Measurements from ENCODE around the gene CHD6. TPM values are rescaled to one million over a fixed set of nuclear protein-coding genes. Genes with fewer than 3 reads are reported as not detected.

The CHD6 gene
- total RNA-seq, 1 donor from 2014 or later: 28.6 TPM

GRCh38 chr20:41395667-41396664 lies 222.2 kb downstream of the CHD6 start:
- intact Hi-C loops (cut with DNase I): no loop called here
- ATAC-seq (ENCODE audit: poor library complexity) (no peak), DNase-seq (no peak)

- ATAC-seq (ENCODE audit: poor library complexity): peak; percentile 2
- DNase-seq: no peak
- intact Hi-C loops (cut with DNase I): no loop called here
Measured at GRCh38 chr20:41394931-41395666, 223.1 kb downstream of the CHD6 start.

GRCh38 chr20:41394081-41394480 lies 224.1 kb downstream of the CHD6 start:
- intact Hi-C loops (cut with DNase I): no loop called here
- ATAC-seq (ENCODE audit: poor library complexity) (no peak), DNase-seq (no peak)

DNA sequence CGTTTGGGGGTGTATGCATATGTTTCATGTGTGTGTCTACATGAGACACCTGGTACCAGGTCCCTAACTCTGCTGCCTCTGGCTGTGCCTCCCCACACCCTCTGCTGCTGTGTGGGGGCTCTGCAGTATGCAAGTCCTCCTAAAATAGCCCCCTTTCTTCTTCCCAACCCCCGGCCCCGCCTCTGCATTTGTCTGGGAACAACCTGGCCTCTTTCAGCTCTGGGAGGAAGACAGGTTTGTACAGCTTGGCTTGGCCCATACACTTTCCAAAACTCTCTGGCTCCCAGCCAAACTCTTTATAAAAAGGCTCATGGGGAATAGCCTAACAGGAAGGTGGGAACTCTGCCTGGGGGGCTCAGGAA lies 224.5 kb downstream of the CHD6 start:
- no peak for DNase-seq
- peak; percentile 9 for ATAC-seq (ENCODE audit: poor library complexity)
- intact Hi-C loops (cut with DNase I): no loop called here

DNA sequence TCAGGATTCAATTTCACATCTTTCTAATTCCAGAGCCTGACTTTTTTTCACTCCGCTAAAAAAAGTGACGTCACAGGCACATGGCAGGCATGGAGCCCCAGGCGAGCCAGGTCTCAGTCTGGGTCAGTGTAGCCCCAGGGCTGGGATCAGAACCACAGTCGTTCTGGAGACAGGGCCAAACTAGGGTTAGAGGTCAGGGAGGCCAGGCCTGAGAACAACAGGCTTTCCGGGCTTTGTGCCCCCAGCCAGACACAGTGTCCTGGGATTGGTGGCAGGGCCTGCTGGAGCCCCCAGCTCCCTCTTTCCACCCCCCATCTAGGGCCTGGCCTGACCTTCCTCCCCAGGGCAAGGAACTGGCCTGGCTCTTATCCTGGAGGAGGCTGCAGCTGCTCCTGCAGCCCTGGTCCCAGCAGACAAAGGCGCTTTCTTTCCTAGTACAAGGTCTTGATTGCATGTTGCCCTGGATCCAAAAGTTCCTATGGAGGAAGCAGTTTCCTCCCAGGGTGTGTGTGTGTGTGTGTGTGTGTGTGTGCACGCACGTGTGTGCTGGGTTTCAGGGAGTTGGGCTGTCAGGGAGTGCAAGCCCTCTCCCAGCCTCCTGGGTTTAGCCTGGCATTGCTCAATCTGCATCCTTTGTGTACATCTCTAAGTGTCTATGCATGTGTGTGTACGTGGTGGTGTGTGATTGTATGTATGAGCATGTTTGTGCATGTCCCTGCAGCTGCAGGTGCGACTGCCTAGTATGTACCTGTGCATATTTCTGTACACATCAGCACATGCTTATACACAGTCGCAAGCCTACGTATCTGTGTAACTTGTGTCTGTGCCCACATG lies 225.1 kb downstream of the CHD6 start:
- DNase-seq (peak; percentile 87), ATAC-seq (ENCODE audit: poor library complexity) (peak; percentile 87)
- intact Hi-C loops (cut with DNase I): no loop called here

DNA sequence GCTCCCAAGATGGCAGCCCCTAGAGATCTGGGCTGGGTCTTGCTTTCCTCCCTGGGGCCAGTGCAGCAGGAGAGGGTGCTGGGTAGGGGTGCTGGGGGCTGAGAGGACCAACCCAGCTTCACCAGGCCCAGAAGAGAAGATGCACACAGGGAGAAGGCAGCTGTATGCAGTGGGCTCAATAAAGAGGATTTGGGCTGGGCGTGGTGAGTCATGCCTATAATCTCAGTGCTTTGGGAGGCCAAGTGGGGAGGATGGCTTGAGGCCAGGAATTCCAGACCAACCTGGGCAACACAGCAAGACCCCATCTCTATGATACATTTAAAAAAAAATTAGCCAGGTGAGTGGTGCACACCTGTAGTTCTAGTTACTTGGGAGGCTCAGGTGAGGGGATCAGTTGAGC lies 225.9 kb downstream of the CHD6 start:
- intact Hi-C loops (cut with DNase I): no loop called here
- DNase-seq (no peak), ATAC-seq (ENCODE audit: poor library complexity) (no peak)

DNA sequence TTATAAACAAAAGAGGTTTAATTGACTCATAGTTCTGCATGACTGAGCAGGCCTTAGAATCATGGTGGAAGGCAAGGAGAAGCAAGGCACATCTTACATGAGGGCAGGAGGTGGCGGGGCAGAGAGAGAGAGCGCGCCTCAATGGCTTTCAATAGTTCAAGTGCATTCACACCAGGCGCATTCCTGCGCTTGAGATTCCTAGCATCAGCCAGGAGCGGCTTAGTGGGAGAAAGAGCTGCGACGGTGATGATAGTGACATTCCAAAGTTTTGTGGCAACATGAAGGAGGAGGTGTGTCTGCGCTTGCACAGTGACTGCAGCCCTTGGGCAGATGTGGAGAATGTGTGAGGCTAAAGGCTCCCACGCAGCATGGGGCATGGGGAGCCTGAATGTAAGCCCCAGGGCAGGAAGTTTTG lies 226.6 kb downstream of the CHD6 start:
- DNase-seq (no peak), ATAC-seq (ENCODE audit: poor library complexity) (no peak)
- intact Hi-C loops (cut with DNase I): no loop called here

- intact Hi-C loops (cut with DNase I): no loop called here
- DNase-seq (no peak), ATAC-seq (ENCODE audit: poor library complexity) (no peak)
Measured at GRCh38 chr20:41390889-41391288, 227.3 kb downstream of the CHD6 start.

GRCh38 chr20:41387444-41387851 lies 230.7 kb downstream of the CHD6 start:
- DNase-seq (no peak), ATAC-seq (ENCODE audit: poor library complexity) (peak; percentile 18)
- intact Hi-C loops (cut with DNase I): no loop called here

- intact Hi-C loops (cut with DNase I): no loop called here
- peak; percentile 79 for DNase-seq
Measured at GRCh38 chr20:41386502-41387427, 231.4 kb downstream of the CHD6 start.

DNA sequence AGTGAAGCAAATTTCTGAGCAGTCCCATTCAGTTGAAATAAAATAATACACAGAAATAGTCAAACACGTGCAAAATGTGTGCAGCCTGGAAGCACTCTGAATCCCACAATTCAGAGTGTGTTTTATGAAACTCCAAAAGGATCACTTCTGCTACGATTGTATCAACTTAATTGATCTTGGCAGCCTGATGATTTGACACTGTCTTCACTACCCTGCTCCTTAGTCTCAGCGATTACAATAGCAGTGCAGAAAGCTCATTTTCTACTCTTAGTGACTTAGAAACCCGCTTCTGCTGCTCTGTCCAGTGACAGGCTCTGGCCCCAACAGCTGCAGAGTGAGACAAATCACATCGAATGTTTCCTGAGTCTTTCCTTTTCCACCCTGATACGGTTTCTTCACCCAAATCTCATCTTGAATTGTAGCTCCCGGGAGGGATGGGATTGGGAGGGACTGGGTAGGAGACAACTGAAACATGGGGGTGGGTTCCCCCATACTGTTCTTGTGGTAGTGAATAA lies 235.3 kb downstream of the CHD6 start:
- no peak for DNase-seq
- intact Hi-C loops (cut with DNase I): no loop called here
- peak; percentile 17 for ATAC-seq (ENCODE audit: poor library complexity)

More at GRCh38 chr20:41386502-41387427, 231.4 kb downstream of the CHD6 start:
- peak; percentile 89 for ATAC-seq (ENCODE audit: poor library complexity)

- ATAC-seq (ENCODE audit: poor library complexity): no peak
Measured at GRCh38 chr20:41380551-41381193, 237.5 kb downstream of the CHD6 start.

GRCh38 chr20:41379551-41379950 lies 238.6 kb downstream of the CHD6 start:
- no peak for DNase-seq
- intact Hi-C loops (cut with DNase I): no loop called here
- no peak for ATAC-seq (ENCODE audit: poor library complexity)

More at GRCh38 chr20:41380551-41381193, 237.5 kb downstream of the CHD6 start:
- DNase-seq: no peak
- intact Hi-C loops (cut with DNase I): no loop called here

DNA sequence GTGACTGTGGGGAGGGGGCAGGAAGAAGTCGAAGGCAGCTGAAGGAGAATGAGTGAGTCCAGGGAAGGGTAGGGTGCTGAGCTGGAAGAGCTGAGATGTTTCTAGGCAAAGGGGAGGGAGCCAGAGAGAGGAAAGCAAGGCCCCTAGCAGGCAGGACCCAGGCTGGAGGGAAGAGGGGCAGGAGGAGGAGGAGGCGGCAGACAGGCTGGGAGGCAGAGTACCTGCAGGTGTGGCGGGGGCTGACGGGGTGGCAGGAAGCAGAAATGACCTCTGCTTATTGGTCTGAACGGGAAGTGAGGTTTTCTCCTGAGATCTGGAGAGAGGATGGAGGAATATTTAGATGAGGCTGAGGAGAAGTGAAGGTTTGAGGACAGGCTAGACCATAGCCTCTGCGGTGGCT lies 240.9 kb downstream of the CHD6 start:
- intact Hi-C loops (cut with DNase I): no loop called here
- DNase-seq: no peak
- ATAC-seq (ENCODE audit: poor library complexity): no peak

DNA sequence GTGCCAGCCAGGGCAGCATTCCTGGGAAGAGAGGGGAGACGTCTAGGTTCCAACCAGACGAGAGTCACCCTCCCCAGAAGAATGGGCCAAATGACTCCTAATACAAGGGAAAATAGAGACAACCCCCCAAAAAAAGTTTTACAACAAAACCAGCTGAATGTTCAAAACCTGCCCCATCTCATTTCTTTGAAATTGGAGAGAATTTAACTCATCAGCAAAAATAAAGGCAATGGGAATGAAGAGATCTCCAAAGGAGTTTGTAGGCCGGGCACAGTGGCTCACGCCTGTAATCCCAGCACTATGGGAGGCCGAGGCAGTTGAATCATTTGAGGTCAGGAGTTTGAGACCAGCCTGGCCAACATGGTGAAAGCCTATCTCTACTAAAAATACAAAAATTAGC lies 241.8 kb downstream of the CHD6 start:
- ATAC-seq (ENCODE audit: poor library complexity): no peak
- no peak for DNase-seq
- intact Hi-C loops (cut with DNase I): no loop called here

DNA sequence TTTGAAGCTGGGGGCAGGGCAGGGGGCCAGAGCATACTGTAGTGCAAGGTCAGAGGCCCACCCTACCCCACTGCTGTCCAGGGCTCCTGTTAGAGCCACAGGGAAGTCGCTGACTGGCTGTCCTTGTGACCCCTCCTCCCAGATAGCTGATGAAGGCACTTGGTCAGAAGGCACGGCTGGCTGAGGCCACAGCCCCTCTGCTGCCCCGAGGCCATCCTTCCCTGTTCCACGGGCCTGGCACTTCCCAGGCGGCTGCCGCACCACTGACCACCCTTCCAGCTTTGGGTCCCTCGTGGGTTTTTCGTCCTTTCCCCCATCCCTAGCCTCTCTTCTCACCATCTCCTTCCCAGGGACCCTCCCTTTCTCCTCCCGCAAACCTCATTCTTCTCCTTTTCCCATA lies 242.3 kb downstream of the CHD6 start:
- intact Hi-C loops (cut with DNase I): no loop called here
- no peak for ATAC-seq (ENCODE audit: poor library complexity)
- no peak for DNase-seq
